HepG2 (cell line): ENCODE results near the gene PPP4R3A. TPM values are rescaled to one million over a fixed set of nuclear protein-coding genes. Genes with fewer than 3 reads are reported as not detected.
A peak's percentile ranks its signal among the peaks of the same experiment; 100 is the strongest.

Source experiments
- ATF3 ChIP-seq: sonication (generic); formaldehyde crosslinking; IDR thresholded peaks from 2 replicates; pipeline ENCODE4 v1.4.0; 2020; ENCODE audit warnings: missing genetic modification reagents
- BCLAF1 ChIP-seq: fragments of 450-650 bp; IDR thresholded peaks from 2 replicates; pipeline ENCODE4 v1.6.1; 2017; ENCODE audit warnings: mild to moderate bottlenecking
- BRF2 ChIP-seq: sonication (generic); formaldehyde crosslinking; IDR thresholded peaks from 2 replicates; pipeline ENCODE4 v1.8.1; 2022; ENCODE audit warnings: mild to moderate bottlenecking, missing genetic modification reagents
- CEBPB ChIP-seq: IDR thresholded peaks from 2 replicates; pipeline ENCODE4 v1.6.1; 2011; ENCODE audit warnings: low read depth, low read length, improper control_type of control experiment, borderline replicate concordance
- GATAD2A ChIP-seq: IDR thresholded peaks from 2 replicates; pipeline ENCODE4 v1.6.1; 2016
- GFI1 ChIP-seq: sonication (generic); formaldehyde crosslinking; IDR thresholded peaks from 2 replicates; pipeline ENCODE4 v1.5.0; 2020; ENCODE audit warnings: missing genetic modification reagents, mild to moderate bottlenecking, borderline replicate concordance
- GMEB1 ChIP-seq: sonication (generic); formaldehyde crosslinking; IDR thresholded peaks from 2 replicates; pipeline ENCODE4 v1.5.1; 2020; ENCODE audit warnings: missing genetic modification reagents, mild to moderate bottlenecking, borderline replicate concordance
- HNF1B ChIP-seq: sonication (generic); formaldehyde crosslinking; IDR thresholded peaks from 2 replicates; pipeline ENCODE4 v1.5.1; 2020; ENCODE audit warnings: mild to moderate bottlenecking, moderate library complexity, missing genetic modification reagents
- KLF16 ChIP-seq, 2 experiments: sonication (generic) in 1 of 2; formaldehyde crosslinking in 1 of 2; IDR thresholded peaks; 2 replicates each; pipeline versions ENCODE4 v1.6.1 to v1.8.0; 2016 to 2023; ENCODE audit warnings: missing genetic modification reagents in 2 of 2, missing compliant biosample characterization in 1 of 2
- LCORL ChIP-seq, 2 experiments: fragments of 450-650 bp in 1 of 2; sonication (generic) in 1 of 2; formaldehyde crosslinking in 1 of 2; IDR thresholded peaks; 2 replicates each; pipeline versions ENCODE4 v1.5.0 to v1.6.1; 2017 to 2020; ENCODE audit warnings: antibody characterized with exemption in 1 of 2, missing genetic modification reagents in 1 of 2
- MBD4 ChIP-seq: IDR thresholded peaks from 2 replicates; pipeline ENCODE4 v1.6.1; 2012; ENCODE audit warnings: low read length, inconsistent platforms, borderline replicate concordance
- MLX ChIP-seq: IDR thresholded peaks from 2 replicates; pipeline ENCODE4 v1.6.1; 2016
- REL ChIP-seq: sonication (generic); formaldehyde crosslinking; conservative IDR thresholded peaks from 2 replicates; pipeline ENCODE4 v1.8.0; 2022; ENCODE audit warnings: mild to moderate bottlenecking, missing genetic modification reagents, moderate library complexity
- RORA ChIP-seq: sonication (generic); formaldehyde crosslinking; IDR thresholded peaks from 2 replicates; pipeline ENCODE4 v1.5.0; 2020; ENCODE audit warnings: mild to moderate bottlenecking, missing genetic modification reagents, moderate library complexity
- SIX1 ChIP-seq: sonication (generic); formaldehyde crosslinking; IDR thresholded peaks from 2 replicates; pipeline ENCODE4 v1.4.0; 2020; ENCODE audit warnings: missing genetic modification reagents, borderline replicate concordance
- SP4 ChIP-seq: sonication (generic); formaldehyde crosslinking; IDR thresholded peaks from 2 replicates; pipeline ENCODE4 v1.8.1; 2023; ENCODE audit warnings: mild to moderate bottlenecking, missing genetic modification reagents
- SP5 ChIP-seq: IDR thresholded peaks from 2 replicates; pipeline ENCODE4 v1.6.1; 2016; ENCODE audit warnings: low read depth, borderline replicate concordance
- SPEN ChIP-seq: sonication (generic); formaldehyde crosslinking; IDR thresholded peaks from 2 replicates; pipeline ENCODE4 v1.5.1; 2020; ENCODE audit warnings: low read depth, mild to moderate bottlenecking, missing genetic modification reagents
- ZIK1 ChIP-seq: sonication (generic); formaldehyde crosslinking; IDR thresholded peaks from 2 replicates; pipeline ENCODE4 v1.5.0; 2020; ENCODE audit warnings: mild to moderate bottlenecking, low read depth, missing genetic modification reagents, borderline replicate concordance
- ZNF567 ChIP-seq: sonication (generic); formaldehyde crosslinking; IDR thresholded peaks from 2 replicates; pipeline ENCODE4 v1.8.1; 2023; ENCODE audit warnings: mild to moderate bottlenecking, missing genetic modification reagents, borderline replicate concordance
- ZNF841 ChIP-seq: sonication (generic); formaldehyde crosslinking; IDR thresholded peaks from 2 replicates; pipeline ENCODE4 v1.8.1; 2023; ENCODE audit warnings: missing genetic modification reagents, borderline replicate concordance
- polyA plus RNA-seq, 8 experiments: library from polyadenylated mRNA; depleted of rRNA in 3 of 8; stranded (reverse) in 7 of 8; unstranded in 1 of 8; fragments of >200 nt; fragmentation: Illumina TruSeq in 4 of 8; extraction: Trizol in 4 of 8; gene quantifications; 2 replicates each; pipeline versions ENCODE4 v1.2.1 to v1.2.3, GENCODE V29; 2011 to 2016; ENCODE audit warnings: low read depth in 4 of 8, missing spikeins in 1 of 8, mixed read lengths in 1 of 8; ENCODE audit not compliant: insufficient read depth in 1 of 8
- total RNA-seq, 5 experiments: library from RNA; depleted of rRNA; stranded (reverse); fragments of >200 nt; fragmentation: Illumina TruSeq; extraction: Trizol; gene quantifications; 2 replicates each; pipeline ENCODE4 v1.2.3, GENCODE V29; 2016; ENCODE audit warnings: low read depth in 1 of 5

Gene PPP4R3A
- total and polyA plus RNA-seq, 2 of the 13 experiments (the other 11 are each of a cell fraction or from before 2014, with no cell fraction given), result 22.5 to 57.4 TPM

GRCh38 chr14:91418387-91419043, 91.6 kb downstream of the PPP4R3A start (continued):
- TF ChIP-seq SP4 (no peak), CEBPB (no peak), RORA (no peak), MLX (CRISPR knock-in tag) (no peak; the same call in 1 of the 2 replicates), HNF1B (CRISPR knock-in tag) (peak; percentile 65), ZIK1 (CRISPR knock-in tag) (no peak), KLF16 (CRISPR knock-in tag; IDR thresholded peaks at IDR 0.05) (no peak), ATF3 (CRISPR knock-in tag) (no peak), ZNF841 (CRISPR knock-in tag) (no peak), GMEB1 (CRISPR knock-in tag) (no peak; the same call in 1 of the 2 replicates), SPEN (CRISPR knock-in tag) (0 out of 2 replicates have a peak, but pooled peaks have one; percentile 16), REL (no peak), GFI1 (CRISPR knock-in tag) (no peak), LCORL (IDR thresholded peaks at IDR 0.05) (no peak), LCORL (CRISPR knock-in tag; IDR thresholded peaks at IDR 0.05) (0 out of 2 replicates have a peak, but pooled peaks have one; percentile 64), GATAD2A (peak; percentile 35; the same call in 1 of the 2 replicates), BCLAF1 (no peak), SP5 (no peak), BRF2 (CRISPR knock-in tag) (peak; percentile 77; the same call in 1 of the 2 replicates), ZNF567 (no peak), SIX1 (CRISPR knock-in tag) (no peak), MBD4 (no peak)
